KMS-11 (cell line): ENCODE measurements around the gene PDE4D.
"Not testable (repeated sequence)": the region's sequence is repeated elsewhere in the genome, so short reads cannot be mapped to it uniquely, and the experiment has no call there.

Experiments
- H2AFZ ChIP-seq: fragments of 200-600 bp; sonication (generic); 2 replicates; pipeline ENCODE4 v1.6.1; 2016; ENCODE audit warnings: antibody characterized with exemption, mixed run types, low read depth
- H3K27ac ChIP-seq: fragments of 200-600 bp; sonication (generic); 2 replicates; pipeline ENCODE4 v1.6.1; 2016; ENCODE audit warnings: mild to moderate bottlenecking, mixed run types
- H3K27me3 ChIP-seq: fragments of 200-600 bp; sonication (generic); 2 replicates; pipeline ENCODE4 v1.6.1; 2017; ENCODE audit warnings: mild to moderate bottlenecking, low read depth, mixed run types, moderate library complexity; ENCODE audit not compliant: insufficient read depth
- H3K36me3 ChIP-seq: fragments of 200-600 bp; sonication (generic); 2 replicates; pipeline ENCODE4 v1.6.1; 2017; ENCODE audit warnings: mild to moderate bottlenecking, mixed run types; ENCODE audit not compliant: insufficient read depth
- H3K4me1 ChIP-seq: fragments of 200-600 bp; sonication (generic); 2 replicates; pipeline ENCODE4 v1.6.1; 2016; ENCODE audit warnings: mild to moderate bottlenecking, low read depth, mixed run types; ENCODE audit not compliant: poor library complexity, severe bottlenecking
- H3K4me2 ChIP-seq: fragments of 200-600 bp; sonication (generic); 2 replicates; pipeline ENCODE4 v1.7.0; 2016; ENCODE audit warnings: mild to moderate bottlenecking, mixed run types
- H3K4me3 ChIP-seq: fragments of 200-600 bp; sonication (generic); IDR thresholded peaks from 2 replicates; pipeline ENCODE4 v1.6.1; 2017; ENCODE audit warnings: low read depth, low read length, mixed read lengths; ENCODE audit not compliant: insufficient read depth
- H3K79me2 ChIP-seq: fragments of 200-600 bp; sonication (generic); 2 replicates; pipeline ENCODE4 v1.6.1; 2016; ENCODE audit warnings: low read depth, mixed run types; ENCODE audit not compliant: insufficient read depth
- H3K9ac ChIP-seq: fragments of 200-600 bp; sonication (generic); 2 replicates; pipeline ENCODE4 v1.6.1; 2016; ENCODE audit warnings: mild to moderate bottlenecking, mixed run types
- H4K20me1 ChIP-seq: fragments of 200-600 bp; sonication (generic); 2 replicates; pipeline ENCODE4 v1.6.1; 2016; ENCODE audit warnings: mild to moderate bottlenecking, mixed run types; ENCODE audit not compliant: insufficient read depth
- CTCF ChIP-seq: fragments of 200-600 bp; sonication (generic); conservative IDR thresholded peaks from 2 replicates; pipeline ENCODE4 v1.6.1; 2017; ENCODE audit warnings: low read depth, mild to moderate bottlenecking, antibody characterized with exemption, low read length, moderate library complexity, mixed read lengths

Gene PDE4D

GRCh38 chr5:59785676-59786333 lies 107.7 kb downstream of the PDE4D start:
- Histone ChIP-seq H3K9ac (no peak overlapping the region), H3K27ac (no peak overlapping the region), H3K4me2 (no peak overlapping the region), H2AFZ (no peak overlapping the region), H3K79me2 (no peaks in the 10 kb centered on the region), H4K20me1 (no peaks in the 10 kb centered on the region), H3K4me3 (no peak overlapping the region), H3K36me3 (no peaks in the 10 kb centered on the region), H3K4me1 (no peaks in the 10 kb centered on the region), H3K27me3 (no peaks in the 10 kb centered on the region)
- TF ChIP-seq CTCF: no peak

GRCh38 chr5:59784708-59785107 lies 108.8 kb downstream of the PDE4D start:
- not testable (repeated sequence) for H3K36me3 ChIP-seq, H3K4me1 ChIP-seq, H4K20me1 ChIP-seq, H3K4me2 ChIP-seq, H3K9ac ChIP-seq, H3K27ac ChIP-seq, H3K4me3 ChIP-seq, H3K27me3 ChIP-seq, H3K79me2 ChIP-seq, H2AFZ ChIP-seq

- no peak overlapping the region for H3K9ac ChIP-seq
- no peaks in the 10 kb centered on the region for H3K79me2 ChIP-seq
- H2AFZ ChIP-seq: no peak overlapping the region
- no peaks in the 10 kb centered on the region for H3K4me1 ChIP-seq
- no peak for TF ChIP-seq CTCF
- no peak overlapping the region for H3K4me3 ChIP-seq
- no peak overlapping the region for H3K27ac ChIP-seq
- H3K36me3 ChIP-seq: no peaks in the 10 kb centered on the region
- H3K27me3 ChIP-seq: no peaks in the 10 kb centered on the region
- no peak overlapping the region for H3K4me2 ChIP-seq
- H4K20me1 ChIP-seq: no peaks in the 10 kb centered on the region
Observed at GRCh38 chr5:59783264-59783663, 110.3 kb downstream of the PDE4D start.

- no peaks in the 10 kb centered on the region for H3K27me3 ChIP-seq
- H3K27ac ChIP-seq: no peak overlapping the region
- no peak overlapping the region for H3K4me3 ChIP-seq
- TF ChIP-seq CTCF: no peak
- no peak overlapping the region for H2AFZ ChIP-seq
- no peak overlapping the region for H3K4me2 ChIP-seq
- no peaks in the 10 kb centered on the region for H4K20me1 ChIP-seq
- no peaks in the 10 kb centered on the region for H3K36me3 ChIP-seq
- H3K4me1 ChIP-seq: no peaks in the 10 kb centered on the region
- no peak overlapping the region for H3K9ac ChIP-seq
- H3K79me2 ChIP-seq: no peaks in the 10 kb centered on the region
Observed at GRCh38 chr5:59782856-59783255, 110.7 kb downstream of the PDE4D start.

- H3K4me3 ChIP-seq: no peak overlapping the region
- H3K36me3 ChIP-seq: no peaks in the 10 kb centered on the region
- no peak overlapping the region for H3K27ac ChIP-seq
- H4K20me1 ChIP-seq: no peaks in the 10 kb centered on the region
- H3K4me2 ChIP-seq: no peak overlapping the region
- H3K27me3 ChIP-seq: no peaks in the 10 kb centered on the region
- no peak overlapping the region for H3K9ac ChIP-seq
- no peak for TF ChIP-seq CTCF
- no peaks in the 10 kb centered on the region for H3K4me1 ChIP-seq
- no peaks in the 10 kb centered on the region for H3K79me2 ChIP-seq
- no peak overlapping the region for H2AFZ ChIP-seq
Observed at GRCh38 chr5:59779453-59779852, 114.1 kb downstream of the PDE4D start.
